CD1c-positive myeloid dendritic cell (primary cell): ENCODE results near the gene PPP2R2C.

Experiments
- DNase-seq: peaks from one replicate; pipeline ENCODE4 v3.0.0-alpha.2; 2016; ENCODE audit errors: extremely low spot score

The PPP2R2C gene

DNA sequence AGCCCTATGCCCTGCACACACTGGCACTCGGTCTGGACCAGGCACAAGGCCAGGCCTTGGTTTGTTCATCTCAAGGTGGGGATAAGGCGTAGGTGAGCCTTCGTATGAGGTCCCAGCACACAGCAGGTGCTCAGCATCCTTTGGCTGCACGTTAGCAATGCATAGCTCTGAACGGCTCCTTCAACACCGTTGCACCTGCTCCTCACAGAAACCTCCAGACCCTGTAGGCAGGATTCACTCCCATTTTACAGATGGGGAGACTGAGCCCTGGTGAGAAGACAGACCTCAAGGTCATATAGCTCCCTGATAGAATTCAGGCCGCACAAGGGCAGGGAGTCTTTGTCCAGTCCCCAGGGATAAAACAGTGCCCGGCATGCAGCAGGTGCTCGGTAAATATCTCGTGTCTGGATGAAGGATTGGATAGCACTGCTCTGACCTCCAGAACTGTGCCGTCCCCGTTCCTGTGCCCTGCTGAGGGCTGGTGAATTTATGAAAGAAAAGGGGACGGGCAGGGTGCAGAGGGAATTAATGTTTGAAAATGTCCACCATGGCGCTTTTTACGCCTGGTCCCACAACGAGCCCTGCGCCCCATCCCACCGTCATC, 2.4 kb downstream of the PPP2R2C start:
- DNase-seq = no peak

DNA sequence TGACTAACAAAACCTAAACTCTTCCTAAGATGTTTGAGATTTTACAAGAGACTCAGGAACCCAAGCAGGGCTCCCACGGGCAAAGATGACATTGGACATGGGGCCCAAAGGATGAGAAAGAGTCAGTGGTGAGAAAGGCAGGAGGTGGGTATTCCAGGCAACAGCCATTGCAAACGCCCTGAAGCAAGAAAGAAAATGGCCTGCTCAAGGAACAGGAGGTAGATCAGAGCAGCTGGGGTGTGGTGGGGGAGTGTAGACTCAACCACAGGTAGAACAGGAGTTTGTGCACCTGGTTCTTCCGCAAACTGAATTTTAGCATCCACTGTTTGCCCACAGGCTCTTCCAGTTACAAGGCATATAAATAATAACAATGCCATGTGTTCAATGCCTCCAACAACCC, 3.3 kb downstream of the PPP2R2C start:
- DNase-seq = no peak

DNA sequence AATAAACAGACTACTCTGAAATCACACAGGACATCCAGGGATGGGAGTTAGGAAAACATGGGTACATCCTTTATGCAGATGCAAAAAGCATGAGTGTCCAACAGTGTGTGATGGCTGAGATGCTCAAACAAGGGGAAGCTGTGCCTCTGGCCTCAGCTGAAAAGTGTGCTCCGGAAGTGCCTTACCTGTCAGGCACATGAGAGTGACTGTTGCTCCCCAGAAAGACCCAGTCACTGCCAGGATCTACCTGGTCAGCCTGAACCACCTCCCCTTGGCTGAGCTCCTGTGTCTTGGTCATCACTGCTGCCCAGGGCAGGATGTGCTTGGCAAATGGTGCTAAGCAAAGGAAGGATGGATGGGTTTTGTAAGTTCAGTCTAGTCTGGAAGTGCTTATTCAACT, 4.0 kb downstream of the PPP2R2C start:
- no peak for DNase-seq

GRCh38 chr4:6467600-6467999, 4.8 kb downstream of the PPP2R2C start:
- no peak for DNase-seq

DNA sequence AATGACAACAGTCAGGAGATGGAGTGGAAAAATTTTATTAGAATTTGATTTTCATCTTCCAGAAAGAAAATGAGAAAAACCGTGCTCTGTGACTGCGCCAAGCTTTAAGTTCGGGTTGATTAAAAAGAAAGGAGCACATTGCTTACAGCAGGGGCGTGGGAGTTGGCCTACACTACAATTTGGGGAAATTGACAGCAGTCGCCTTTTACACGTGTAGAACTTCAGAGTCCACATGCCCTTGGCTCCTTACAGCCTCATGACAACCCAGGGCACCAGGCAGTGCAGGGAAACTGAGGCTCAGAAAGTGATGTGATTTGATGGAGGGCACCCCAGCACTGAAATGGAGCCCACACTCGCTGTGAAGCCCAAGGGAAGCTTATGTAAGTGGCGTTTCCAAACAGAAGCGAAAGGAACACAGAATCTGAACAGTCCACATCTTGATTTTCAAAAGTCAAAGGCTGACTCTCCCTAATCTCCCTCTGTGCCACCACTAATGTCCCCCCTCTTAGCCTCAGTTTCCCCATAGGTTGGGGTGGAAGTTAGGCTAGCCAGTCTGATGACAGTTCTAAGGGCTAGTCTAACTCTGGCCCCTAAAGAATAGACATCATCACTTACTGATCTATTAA, 5.5 kb downstream of the PPP2R2C start:
- DNase-seq = no peak

DNA sequence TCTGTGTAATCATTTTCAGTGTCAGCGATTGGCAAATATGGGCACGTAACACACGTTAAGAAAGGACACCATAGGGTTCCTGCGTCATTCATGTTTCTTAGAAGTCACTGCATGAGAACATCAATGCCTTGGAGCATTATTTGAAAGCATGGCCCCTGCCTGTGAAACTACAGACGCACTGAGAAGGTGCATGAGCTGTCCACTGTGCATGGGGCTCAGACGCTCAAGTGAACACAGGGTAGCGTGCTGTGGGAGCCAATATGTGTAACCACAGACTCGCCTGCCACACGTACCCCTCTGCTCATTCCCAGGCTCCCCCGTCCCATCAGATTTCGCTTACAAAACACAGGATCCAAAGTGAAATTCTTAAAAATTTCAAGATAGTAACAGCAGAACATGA, 6.5 kb downstream of the PPP2R2C start:
- DNase-seq = no peak

DNA sequence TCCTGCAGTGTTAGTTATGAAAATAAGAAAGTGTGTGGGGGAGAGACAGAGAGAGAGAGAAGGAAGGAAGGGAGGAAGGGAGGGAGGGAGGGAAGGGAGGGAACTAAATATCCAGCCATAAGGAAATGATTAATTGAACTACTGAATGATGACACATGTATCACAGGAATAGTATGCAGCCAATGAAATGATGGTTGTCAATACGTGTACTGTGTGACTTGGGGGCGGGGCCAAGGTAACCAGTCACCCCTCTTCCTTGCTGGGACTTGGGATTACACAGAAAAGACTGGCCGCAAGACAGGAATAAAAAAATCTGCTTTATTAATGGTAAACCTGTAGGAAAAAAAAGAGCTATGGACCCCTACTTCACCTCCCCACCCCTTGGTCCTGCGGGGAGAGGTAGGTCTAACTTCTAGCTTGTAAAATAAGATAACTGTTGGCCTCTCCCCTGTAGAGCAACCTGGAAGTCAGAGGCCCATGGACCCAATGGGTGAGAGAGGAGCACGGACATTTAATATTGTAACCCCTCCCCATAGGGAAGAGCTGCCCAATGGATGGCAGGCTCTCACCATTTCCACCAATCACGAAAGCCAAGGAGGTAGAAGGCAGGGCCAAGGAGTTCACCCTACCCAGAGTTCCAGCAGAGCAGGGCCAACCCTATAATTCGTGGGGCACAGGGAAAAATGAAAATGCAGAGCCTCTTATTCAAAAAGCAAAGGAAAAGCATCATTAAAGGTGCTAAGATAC, 7.4 kb downstream of the PPP2R2C start:
- no peak for DNase-seq

DNA sequence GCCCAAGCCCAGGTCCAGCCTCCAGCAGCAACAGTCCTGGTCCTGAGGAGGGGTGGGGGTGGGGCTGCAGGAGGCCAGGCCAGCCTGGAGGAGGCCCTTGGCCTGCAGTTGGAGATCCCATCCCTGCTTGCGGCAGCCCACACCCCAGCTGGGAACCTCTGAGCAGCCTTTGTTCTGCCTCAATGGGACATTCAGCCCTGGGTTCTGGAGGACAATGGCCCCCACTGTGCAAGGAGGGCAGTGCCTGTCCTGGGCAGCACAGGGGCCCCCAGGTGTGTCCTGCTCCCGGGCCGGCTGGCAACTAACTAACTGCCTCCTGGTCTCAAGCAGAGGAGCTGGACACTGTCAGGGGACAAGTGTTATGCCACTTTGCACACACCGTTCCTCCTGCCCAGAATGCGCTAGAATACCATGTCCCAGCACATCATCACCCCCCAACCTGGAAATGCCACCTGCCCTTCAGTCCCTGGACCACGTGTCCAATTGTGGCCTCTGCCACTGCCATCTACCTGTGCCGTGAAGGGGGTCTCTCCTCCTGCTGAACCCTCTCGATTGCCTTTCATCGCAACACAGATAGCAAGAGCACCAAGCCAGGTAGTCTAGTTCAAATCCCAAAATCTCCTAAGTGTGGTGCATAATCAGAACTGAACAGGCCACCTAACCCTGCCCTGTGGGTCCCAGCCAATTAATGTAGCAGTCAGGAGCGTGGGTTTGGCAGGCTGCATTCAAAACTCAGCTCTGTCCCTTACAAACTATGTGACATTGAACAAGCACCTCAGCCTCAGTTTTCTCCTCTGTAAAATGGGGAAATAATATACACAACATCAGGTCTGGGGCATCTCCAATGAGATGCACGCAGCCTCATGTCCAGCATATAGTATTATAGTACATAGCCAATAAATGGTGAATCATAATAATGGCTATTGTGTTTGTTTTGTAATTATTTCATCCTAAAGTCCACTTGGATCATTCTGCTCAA, 8.8 kb downstream of the PPP2R2C start:
- no peak for DNase-seq

DNA sequence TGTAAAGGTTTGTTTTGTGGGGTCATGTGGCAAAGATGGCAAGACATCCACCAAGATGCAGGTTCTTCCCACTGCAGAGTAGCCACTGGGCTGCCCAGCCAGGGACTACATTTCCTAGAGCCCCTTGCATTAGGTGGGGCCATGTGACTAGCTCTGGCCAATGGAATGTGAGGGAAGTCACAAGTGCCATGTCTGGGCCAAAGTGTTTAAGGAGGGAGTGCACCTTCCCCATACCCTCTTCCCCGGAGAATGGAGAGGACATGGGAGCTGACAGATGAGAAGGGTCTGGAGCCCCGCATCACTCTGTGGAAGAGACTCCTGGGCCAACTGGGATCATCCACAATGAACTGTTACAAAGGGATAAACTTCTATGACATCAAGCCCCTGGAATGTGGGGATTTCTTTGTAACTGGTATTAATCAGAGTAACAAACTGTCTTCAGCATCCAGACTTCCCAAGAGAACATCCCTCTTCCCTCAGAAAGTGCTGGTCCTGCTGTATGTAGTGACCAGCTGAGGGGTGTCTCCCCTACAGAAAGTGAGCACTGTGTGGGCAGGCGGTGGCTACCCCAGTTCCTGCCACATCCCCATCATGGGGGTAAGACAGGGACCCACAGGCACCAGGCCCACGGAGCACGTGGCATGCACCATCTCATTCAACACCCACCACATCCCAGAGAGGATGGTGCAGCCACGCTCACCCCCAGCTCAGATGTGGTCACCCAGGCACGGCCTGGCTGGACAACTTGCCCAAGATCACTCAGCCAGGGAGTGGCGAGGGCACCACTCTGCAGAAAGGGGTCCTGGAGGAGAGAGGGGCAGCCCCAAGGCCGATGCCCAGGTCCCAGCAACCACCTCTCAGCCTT, 10.9 kb downstream of the PPP2R2C start:
- no peak for DNase-seq

DNA sequence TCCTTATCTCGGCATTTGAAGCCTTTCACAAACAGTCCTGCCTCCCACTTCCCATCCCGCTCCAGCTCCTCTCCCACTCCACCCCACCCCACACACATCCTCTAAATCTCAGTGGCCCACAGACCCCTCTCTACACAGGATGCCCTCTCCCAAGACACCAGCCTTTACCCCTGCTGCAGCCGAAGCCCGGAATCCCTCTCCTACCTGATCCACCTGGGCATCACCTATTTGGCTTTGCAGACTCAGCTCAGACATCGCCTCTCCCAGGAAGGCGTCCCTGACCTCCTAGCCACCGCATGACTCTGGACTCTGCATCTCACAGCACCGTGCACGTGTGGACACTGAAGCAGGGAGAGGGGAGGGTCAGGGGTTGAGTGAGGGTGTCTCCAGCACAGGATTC, 11.5 kb downstream of the PPP2R2C start:
- no peak for DNase-seq

DNA sequence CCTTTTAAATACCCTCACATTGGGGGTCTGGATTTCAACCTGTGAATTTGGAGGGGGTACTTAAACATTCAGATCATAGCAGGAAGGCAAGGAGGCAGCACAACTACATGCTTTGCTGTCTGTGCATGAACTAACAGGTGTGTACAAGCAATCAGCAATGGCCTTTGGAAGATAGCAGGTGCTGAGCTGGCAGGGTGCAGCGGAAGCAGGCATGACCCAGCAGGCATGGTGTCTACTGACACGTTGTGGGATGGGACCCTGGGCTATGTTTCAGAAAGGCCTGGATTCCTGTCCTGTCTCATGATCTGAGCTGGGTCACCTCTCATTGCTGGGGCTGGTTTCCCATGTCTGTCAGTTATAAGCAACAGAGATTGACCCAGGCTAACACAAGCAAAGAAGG, 13.9 kb downstream of the PPP2R2C start:
- no peak for DNase-seq

DNA sequence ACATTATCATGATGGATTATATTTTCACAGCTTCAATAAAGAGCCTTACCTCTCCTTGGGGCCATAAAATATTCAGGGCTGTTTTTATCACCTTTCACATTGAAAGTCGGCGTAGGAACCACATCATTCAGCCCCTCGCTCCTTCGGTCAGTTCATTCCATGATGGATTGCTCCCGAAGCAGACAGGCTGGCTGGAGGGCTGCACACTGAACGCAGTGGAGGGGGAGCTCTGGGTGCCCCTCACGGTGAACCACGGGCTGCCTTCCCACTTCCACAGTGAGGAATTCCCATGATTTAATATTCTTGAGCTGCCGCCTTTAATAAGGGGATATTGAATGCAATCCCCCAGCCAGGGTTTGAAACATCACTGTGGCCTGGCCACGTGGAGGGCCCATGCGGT, 16.0 kb downstream of the PPP2R2C start:
- no peak for DNase-seq

GRCh38 chr4:6454112-6454910, 18.1 kb downstream of the PPP2R2C start:
- no peak for DNase-seq

- DNase-seq = no peak
Measured at GRCh38 chr4:6453688-6453990, 18.8 kb downstream of the PPP2R2C start.

GRCh38 chr4:6452897-6453687, 19.3 kb downstream of the PPP2R2C start:
- no peak for DNase-seq

- DNase-seq = no peak
Measured at GRCh38 chr4:6452116-6452896, 20.1 kb downstream of the PPP2R2C start.

GRCh38 chr4:6451309-6451708, 21.1 kb downstream of the PPP2R2C start:
- no peak for DNase-seq

- no peak for DNase-seq
Measured at GRCh38 chr4:6450709-6451108, 21.7 kb downstream of the PPP2R2C start.
